Activated B cell treated with CpG ODN at 0.5 μM for 24 hours (primary cell): ENCODE results near the gene SIX5. TPM values are rescaled to one million over a fixed set of nuclear protein-coding genes. Genes with fewer than 3 reads are reported as not detected.
"Not testable (repeated sequence)": the region's sequence is repeated elsewhere in the genome, so short reads cannot be mapped to it uniquely, and the experiment has no call there.

Source experiments
- ATAC-seq: fragments of 200-7000 bp; cut with Tn5 transposase; one replicate; pipeline ENCODE4 v1.10.0; 2021; ENCODE audit warnings: low read depth, mild to moderate bottlenecking, moderate library complexity
- CTCF ChIA-PET: fragments of 350-600 bp; sonication (Branson Sonifier 250); formaldehyde crosslinking; loops from one replicate; lab custom pipeline; 2021; ENCODE audit warnings: antibody characterized with exemption; lab: Charles Lee
- POLR2A ChIA-PET: fragments of 350-600 bp; sonication (Branson Sonifier 250); formaldehyde crosslinking; loops from one replicate; lab custom pipeline; 2021; ENCODE audit warnings: antibody characterized with exemption; lab: Charles Lee
- DNase-seq: peaks from one replicate; pipeline ENCODE4 v3.0.0; 2022
- H3K27ac Mint-ChIP-seq: one replicate; pipeline ENCODE4 v1.8.0; 2020; ENCODE audit warnings: mixed read lengths
- H3K27me3 Mint-ChIP-seq: one replicate; pipeline ENCODE4 v1.8.0; 2021; ENCODE audit warnings: mixed read lengths
- H3K36me3 Mint-ChIP-seq: one replicate; pipeline ENCODE4 v1.8.0; 2021; ENCODE audit warnings: low read depth, mixed read lengths
- H3K4me1 Mint-ChIP-seq: one replicate; pipeline ENCODE4 v1.8.0; 2021; ENCODE audit warnings: mixed read lengths
- H3K4me3 Mint-ChIP-seq: one replicate; pipeline ENCODE4 v1.8.0; 2020; ENCODE audit warnings: mild to moderate bottlenecking, mixed read lengths
- H3K9me3 Mint-ChIP-seq: one replicate; pipeline ENCODE4 v1.8.0; 2020; ENCODE audit warnings: mixed read lengths
- CTCF ChIP-seq: fragments of 200-600 bp; IDR thresholded peaks from one replicate; pipeline ENCODE4 v1.8.0; 2022; ENCODE audit warnings: antibody characterized with exemption, mild to moderate bottlenecking
- intact Hi-C: fragments of 100-400 bp; cut with micrococcal nuclease; formaldehyde crosslinking; loops from one replicate; pipeline ENCODE4 v1.15.1; 2024
- total RNA-seq: library from RNA; stranded (reverse); gene quantifications from 2 replicates; pipeline ENCODE4 v1.2.3, GENCODE V29; 2022

The SIX5 gene
- total RNA-seq, 1 donor from 2014 or later = 1.9 TPM

GRCh38 chr19:45752639-45753038 is 16.4 kb downstream of the SIX5 start:
- Mint-ChIP-seq H3K4me1 (no peaks in the 10 kb centered on the region), H3K27me3 (peaks cover 2% of the 10 kb centered on the region), H3K9me3 (no peaks in the 10 kb centered on the region), H3K4me3 (no peak overlapping the region), H3K36me3 (no peaks in the 10 kb centered on the region), H3K27ac (no peak overlapping the region)
- DNase-seq (no peak), ATAC-seq (no peak)
- intact Hi-C loops = no loop called here
- ChIA-PET POLR2A (interaction anchor here (0.6 to 0.8 kb wide), 2 partner anchors 16 to 70 kb away, joined by 3 to 4 read pairs; no protein-coding TSS in a partner anchor), CTCF (no interaction called here)
- TF ChIP-seq CTCF = no peak

- H3K36me3 Mint-ChIP-seq, H3K27ac Mint-ChIP-seq, DNase-seq, H3K4me3 Mint-ChIP-seq, POLR2A ChIA-PET, ATAC-seq, H3K27me3 Mint-ChIP-seq, H3K4me1 Mint-ChIP-seq, H3K9me3 Mint-ChIP-seq, CTCF ChIA-PET, intact Hi-C loops: not testable (repeated sequence)
These were observed 17.6 kb downstream of the SIX5 start for GRCh38 chr19:45751483-45751882.

GRCh38 chr19:45747513-45747912 is 21.5 kb downstream of the SIX5 start:
- peaks cover 18% of the 10 kb centered on the region for H3K27me3 Mint-ChIP-seq
- H3K9me3 Mint-ChIP-seq = no peaks in the 10 kb centered on the region
- H3K4me1 Mint-ChIP-seq = no peaks in the 10 kb centered on the region
- no peak for TF ChIP-seq CTCF
- no peak overlapping the region for H3K4me3 Mint-ChIP-seq
- no peak overlapping the region for H3K27ac Mint-ChIP-seq
- intact Hi-C loops = no loop called here
- POLR2A ChIA-PET = no interaction called here
- H3K36me3 Mint-ChIP-seq = no peaks in the 10 kb centered on the region
- DNase-seq = no peak
- CTCF ChIA-PET = no interaction called here
- ATAC-seq = no peak

- Mint-ChIP-seq H3K4me3 (no peak overlapping the region), H3K36me3 (no peaks in the 10 kb centered on the region), H3K9me3 (no peaks in the 10 kb centered on the region), H3K27ac (no peak overlapping the region), H3K27me3 (peaks cover 21% of the 10 kb centered on the region), H3K4me1 (no peaks in the 10 kb centered on the region)
- POLR2A ChIA-PET = no interaction called here
- no peak for TF ChIP-seq CTCF
- ATAC-seq (no peak), DNase-seq (no peak)
- CTCF ChIA-PET = no interaction called here
- intact Hi-C loops = no loop called here
These were observed 22.2 kb downstream of the SIX5 start for GRCh38 chr19:45746866-45747265.

GRCh38 chr19:45745606-45746005 is 23.4 kb downstream of the SIX5 start:
- DNase-seq (no peak), ATAC-seq (no peak)
- intact Hi-C loops = no loop called here
- Mint-ChIP-seq H3K27me3 (peaks cover 21% of the 10 kb centered on the region), H3K27ac (no peak overlapping the region), H3K4me1 (no peaks in the 10 kb centered on the region), H3K9me3 (no peaks in the 10 kb centered on the region), H3K36me3 (no peaks in the 10 kb centered on the region), H3K4me3 (no peak overlapping the region)
- POLR2A ChIA-PET = no interaction called here
- CTCF ChIA-PET = no interaction called here
- no peak for TF ChIP-seq CTCF

GRCh38 chr19:45742969-45743368 is 26.1 kb downstream of the SIX5 start:
- Mint-ChIP-seq H3K27me3 (peaks cover 24% of the 10 kb centered on the region), H3K9me3 (no peaks in the 10 kb centered on the region), H3K27ac (no peak overlapping the region), H3K36me3 (no peaks in the 10 kb centered on the region), H3K4me3 (no peak overlapping the region), H3K4me1 (no peaks in the 10 kb centered on the region)
- ATAC-seq = no peak
- intact Hi-C loops = no loop called here
- CTCF ChIA-PET = no interaction called here
- DNase-seq = no peak
- no peak for TF ChIP-seq CTCF
- POLR2A ChIA-PET = no interaction called here
